ENCODE data around the gene ATP2B2.

- TF ChIP-seq POLR2A (IDR thresholded peaks at IDR 0.05; ENCODE audit: extremely low read depth, insufficient read length) (no peak), CTCF (IDR thresholded peaks at IDR 0.05; ENCODE audit: low read depth, low read length) (no peak), MYC (IDR thresholded peaks at IDR 0.05; ENCODE audit: low read depth, low read length) (no peak)
Observed at GRCh38 chr3:10527295-10528001, 22.1 kb upstream of the ATP2B2 start.
